ENCODE results near the gene NDUFAF3.

DNA sequence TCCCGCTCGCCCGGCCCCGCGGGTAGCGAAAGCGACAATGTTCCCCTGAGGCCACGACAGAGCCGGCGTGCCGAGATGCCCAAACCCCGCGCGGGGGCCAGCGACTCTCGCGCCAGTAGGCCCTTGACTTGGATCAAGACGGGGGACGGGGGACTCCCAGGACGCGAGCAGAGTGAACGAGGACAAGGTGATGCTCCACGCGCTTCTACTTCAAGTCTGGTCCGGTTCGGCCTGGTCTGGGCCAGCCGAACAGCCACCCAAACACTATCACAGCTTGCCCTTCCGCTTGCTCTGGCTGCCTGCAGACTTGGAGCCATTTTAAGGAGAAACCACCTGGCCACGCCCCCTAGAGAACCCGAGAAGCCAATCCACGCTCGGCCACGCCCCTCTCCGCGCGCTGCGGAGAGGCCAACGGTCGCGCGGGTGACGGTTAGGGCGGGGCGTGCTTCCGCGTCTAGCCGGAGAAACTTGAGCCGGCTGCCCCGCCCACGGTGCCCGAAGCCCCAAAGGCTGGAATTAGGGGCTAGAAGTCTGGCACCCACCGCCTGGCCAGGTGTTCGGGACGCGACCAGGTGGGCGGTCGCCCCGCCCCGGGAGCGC is 608 bp upstream of the NDUFAF3 start:
- TF ChIP-seq, protein P1, sequence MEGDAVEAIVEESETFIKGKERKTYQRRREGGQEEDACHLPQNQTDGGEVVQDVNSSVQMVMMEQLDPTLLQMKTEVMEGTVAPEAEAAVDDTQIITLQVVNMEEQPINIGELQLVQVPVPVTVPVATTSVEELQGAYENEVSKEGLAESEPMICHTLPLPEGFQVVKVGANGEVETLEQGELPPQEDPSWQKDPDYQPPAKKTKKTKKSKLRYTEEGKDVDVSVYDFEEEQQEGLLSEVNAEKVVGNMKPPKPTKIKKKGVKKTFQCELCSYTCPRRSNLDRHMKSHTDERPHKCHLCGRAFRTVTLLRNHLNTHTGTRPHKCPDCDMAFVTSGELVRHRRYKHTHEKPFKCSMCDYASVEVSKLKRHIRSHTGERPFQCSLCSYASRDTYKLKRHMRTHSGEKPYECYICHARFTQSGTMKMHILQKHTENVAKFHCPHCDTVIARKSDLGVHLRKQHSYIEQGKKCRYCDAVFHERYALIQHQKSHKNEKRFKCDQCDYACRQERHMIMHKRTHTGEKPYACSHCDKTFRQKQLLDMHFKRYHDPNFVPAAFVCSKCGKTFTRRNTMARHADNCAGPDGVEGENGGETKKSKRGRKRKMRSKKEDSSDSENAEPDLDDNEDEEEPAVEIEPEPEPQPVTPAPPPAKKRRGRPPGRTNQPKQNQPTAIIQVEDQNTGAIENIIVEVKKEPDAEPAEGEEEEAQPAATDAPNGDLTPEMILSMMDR (IDR thresholded peaks at IDR 0.05), result no peak
- peak; percentile 92 for TF ChIP-seq POLR2A (IDR thresholded peaks at IDR 0.05)
